Transverse colon (tissue), 4 donors: ENCODE measurements around the gene UBE2R2.

ENCODE experiments used
- CTCF ChIP-seq, 5 experiments: fragments of 200-600 bp in 3 of 5; fragments of 450-650 bp in 2 of 5; sonication (generic) in 3 of 5; IDR thresholded peaks; 1 replicate in 2 of 5; 2 replicates in 3 of 5; pipeline ENCODE4 v1.5.1; 2016 to 2017; ENCODE audit warnings: antibody characterized with exemption in 5 of 5, inconsistent platforms in 3 of 5, mild to moderate bottlenecking in 2 of 5, moderate library complexity in 1 of 5
- POLR2AphosphoS5 ChIP-seq, 3 donors: sonication (generic); formaldehyde crosslinking; IDR thresholded peaks; one replicate each; pipeline ENCODE4 v1.6.1; 2016; ENCODE audit warnings: antibody characterized with exemption in 3 of 3

GRCh38 chr9:33867747-33868439 lies 50.9 kb downstream of the UBE2R2 start:
- no peak for TF ChIP-seq CTCF (IDR thresholded peaks at IDR 0.05)
- no peak for TF ChIP-seq POLR2AphosphoS5 (IDR thresholded peaks at IDR 0.05)
